Measurements from ENCODE around the gene HBD. TPM values are rescaled to one million over a fixed set of nuclear protein-coding genes. Genes with fewer than 3 reads are reported as not detected.

The HBD gene
- total and polyA plus RNA-seq, 9 of the 15 experiments (the other 6 are each of a cell fraction or from before 2014, with no cell fraction given), result 11.8 to 169 (median 36.0) TPM

DNA sequence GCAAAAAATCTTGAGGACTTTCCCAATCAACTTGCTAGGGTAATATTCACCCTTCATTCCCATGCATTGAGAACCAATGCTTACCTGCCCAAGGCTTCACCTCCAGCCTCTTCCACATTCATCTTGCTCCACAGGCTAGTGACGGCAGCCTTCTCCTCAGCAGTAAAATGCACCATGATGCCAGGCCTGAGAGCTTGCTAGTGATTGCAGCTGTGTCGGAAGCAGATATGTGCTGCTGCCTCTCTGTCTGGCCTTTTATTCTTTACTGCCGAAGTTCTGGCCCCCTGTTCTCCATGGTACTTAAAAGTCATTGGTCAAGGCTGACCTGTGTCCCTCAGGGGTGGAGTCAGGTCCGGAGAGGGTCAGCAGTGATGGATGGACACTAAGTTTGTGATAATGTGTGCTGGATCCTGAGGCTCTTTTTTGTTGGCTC lies 35.4 kb upstream of the HBD start, which contains the start of gene HBE1 (continued):
- TF ChIP-seq, protein P1, sequence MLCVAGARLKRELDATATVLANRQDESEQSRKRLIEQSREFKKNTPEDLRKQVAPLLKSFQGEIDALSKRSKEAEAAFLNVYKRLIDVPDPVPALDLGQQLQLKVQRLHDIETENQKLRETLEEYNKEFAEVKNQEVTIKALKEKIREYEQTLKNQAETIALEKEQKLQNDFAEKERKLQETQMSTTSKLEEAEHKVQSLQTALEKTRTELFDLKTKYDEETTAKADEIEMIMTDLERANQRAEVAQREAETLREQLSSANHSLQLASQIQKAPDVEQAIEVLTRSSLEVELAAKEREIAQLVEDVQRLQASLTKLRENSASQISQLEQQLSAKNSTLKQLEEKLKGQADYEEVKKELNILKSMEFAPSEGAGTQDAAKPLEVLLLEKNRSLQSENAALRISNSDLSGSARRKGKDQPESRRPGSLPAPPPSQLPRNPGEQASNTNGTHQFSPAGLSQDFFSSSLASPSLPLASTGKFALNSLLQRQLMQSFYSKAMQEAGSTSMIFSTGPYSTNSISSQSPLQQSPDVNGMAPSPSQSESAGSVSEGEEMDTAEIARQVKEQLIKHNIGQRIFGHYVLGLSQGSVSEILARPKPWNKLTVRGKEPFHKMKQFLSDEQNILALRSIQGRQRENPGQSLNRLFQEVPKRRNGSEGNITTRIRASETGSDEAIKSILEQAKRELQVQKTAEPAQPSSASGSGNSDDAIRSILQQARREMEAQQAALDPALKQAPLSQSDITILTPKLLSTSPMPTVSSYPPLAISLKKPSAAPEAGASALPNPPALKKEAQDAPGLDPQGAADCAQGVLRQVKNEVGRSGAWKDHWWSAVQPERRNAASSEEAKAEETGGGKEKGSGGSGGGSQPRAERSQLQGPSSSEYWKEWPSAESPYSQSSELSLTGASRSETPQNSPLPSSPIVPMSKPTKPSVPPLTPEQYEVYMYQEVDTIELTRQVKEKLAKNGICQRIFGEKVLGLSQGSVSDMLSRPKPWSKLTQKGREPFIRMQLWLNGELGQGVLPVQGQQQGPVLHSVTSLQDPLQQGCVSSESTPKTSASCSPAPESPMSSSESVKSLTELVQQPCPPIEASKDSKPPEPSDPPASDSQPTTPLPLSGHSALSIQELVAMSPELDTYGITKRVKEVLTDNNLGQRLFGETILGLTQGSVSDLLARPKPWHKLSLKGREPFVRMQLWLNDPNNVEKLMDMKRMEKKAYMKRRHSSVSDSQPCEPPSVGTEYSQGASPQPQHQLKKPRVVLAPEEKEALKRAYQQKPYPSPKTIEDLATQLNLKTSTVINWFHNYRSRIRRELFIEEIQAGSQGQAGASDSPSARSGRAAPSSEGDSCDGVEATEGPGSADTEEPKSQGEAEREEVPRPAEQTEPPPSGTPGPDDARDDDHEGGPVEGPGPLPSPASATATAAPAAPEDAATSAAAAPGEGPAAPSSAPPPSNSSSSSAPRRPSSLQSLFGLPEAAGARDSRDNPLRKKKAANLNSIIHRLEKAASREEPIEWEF (CRISPR knock-in tag; IDR thresholded peaks at IDR 0.05), result no peak
- no peak for TF ChIP-seq HNRNPH1 (optimal IDR thresholded peaks at IDR 0.05; ENCODE audit: low read depth, low read length)
- TF ChIP-seq, protein P2, sequence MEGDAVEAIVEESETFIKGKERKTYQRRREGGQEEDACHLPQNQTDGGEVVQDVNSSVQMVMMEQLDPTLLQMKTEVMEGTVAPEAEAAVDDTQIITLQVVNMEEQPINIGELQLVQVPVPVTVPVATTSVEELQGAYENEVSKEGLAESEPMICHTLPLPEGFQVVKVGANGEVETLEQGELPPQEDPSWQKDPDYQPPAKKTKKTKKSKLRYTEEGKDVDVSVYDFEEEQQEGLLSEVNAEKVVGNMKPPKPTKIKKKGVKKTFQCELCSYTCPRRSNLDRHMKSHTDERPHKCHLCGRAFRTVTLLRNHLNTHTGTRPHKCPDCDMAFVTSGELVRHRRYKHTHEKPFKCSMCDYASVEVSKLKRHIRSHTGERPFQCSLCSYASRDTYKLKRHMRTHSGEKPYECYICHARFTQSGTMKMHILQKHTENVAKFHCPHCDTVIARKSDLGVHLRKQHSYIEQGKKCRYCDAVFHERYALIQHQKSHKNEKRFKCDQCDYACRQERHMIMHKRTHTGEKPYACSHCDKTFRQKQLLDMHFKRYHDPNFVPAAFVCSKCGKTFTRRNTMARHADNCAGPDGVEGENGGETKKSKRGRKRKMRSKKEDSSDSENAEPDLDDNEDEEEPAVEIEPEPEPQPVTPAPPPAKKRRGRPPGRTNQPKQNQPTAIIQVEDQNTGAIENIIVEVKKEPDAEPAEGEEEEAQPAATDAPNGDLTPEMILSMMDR (IDR thresholded peaks at IDR 0.05 in 2 of 3, conservative IDR thresholded peaks at IDR 0.05 in 1 of 3; ENCODE audit: insufficient read depth in 2 of 3, low read depth in 1 of 3, low read length in 3 of 3), result no peak
- TF ChIP-seq SMAD3 (CRISPR knock-in tag; conservative IDR thresholded peaks at IDR 0.05), result no peak
- no peak for TF ChIP-seq RBM22 (IDR thresholded peaks at IDR 0.05; ENCODE audit: low read depth, low read length, poor library complexity, severe bottlenecking)
- no peak for TF ChIP-seq ZNF583 (CRISPR knock-in tag; IDR thresholded peaks at IDR 0.05)
- TF ChIP-seq ZNF431 (CRISPR knock-in tag; IDR thresholded peaks at IDR 0.05), result no peak
- no peak for TF ChIP-seq RAD51 (IDR thresholded peaks at IDR 0.05; ENCODE audit: borderline replicate concordance, low read depth)
- TF ChIP-seq, protein P3, sequence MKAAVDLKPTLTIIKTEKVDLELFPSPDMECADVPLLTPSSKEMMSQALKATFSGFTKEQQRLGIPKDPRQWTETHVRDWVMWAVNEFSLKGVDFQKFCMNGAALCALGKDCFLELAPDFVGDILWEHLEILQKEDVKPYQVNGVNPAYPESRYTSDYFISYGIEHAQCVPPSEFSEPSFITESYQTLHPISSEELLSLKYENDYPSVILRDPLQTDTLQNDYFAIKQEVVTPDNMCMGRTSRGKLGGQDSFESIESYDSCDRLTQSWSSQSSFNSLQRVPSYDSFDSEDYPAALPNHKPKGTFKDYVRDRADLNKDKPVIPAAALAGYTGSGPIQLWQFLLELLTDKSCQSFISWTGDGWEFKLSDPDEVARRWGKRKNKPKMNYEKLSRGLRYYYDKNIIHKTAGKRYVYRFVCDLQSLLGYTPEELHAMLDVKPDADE (conservative IDR thresholded peaks at IDR 0.05; ENCODE audit: control insufficient read depth, low read depth, low read length), result no peak
- TF ChIP-seq, protein P4, sequence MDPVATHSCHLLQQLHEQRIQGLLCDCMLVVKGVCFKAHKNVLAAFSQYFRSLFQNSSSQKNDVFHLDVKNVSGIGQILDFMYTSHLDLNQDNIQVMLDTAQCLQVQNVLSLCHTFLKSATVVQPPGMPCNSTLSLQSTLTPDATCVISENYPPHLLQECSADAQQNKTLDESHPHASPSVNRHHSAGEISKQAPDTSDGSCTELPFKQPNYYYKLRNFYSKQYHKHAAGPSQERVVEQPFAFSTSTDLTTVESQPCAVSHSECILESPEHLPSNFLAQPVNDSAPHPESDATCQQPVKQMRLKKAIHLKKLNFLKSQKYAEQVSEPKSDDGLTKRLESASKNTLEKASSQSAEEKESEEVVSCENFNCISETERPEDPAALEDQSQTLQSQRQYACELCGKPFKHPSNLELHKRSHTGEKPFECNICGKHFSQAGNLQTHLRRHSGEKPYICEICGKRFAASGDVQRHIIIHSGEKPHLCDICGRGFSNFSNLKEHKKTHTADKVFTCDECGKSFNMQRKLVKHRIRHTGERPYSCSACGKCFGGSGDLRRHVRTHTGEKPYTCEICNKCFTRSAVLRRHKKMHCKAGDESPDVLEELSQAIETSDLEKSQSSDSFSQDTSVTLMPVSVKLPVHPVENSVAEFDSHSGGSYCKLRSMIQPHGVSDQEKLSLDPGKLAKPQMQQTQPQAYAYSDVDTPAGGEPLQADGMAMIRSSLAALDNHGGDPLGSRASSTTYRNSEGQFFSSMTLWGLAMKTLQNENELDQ (CRISPR knock-in tag; IDR thresholded peaks at IDR 0.05; ENCODE audit: borderline replicate concordance), result no peak
- no peak for TF ChIP-seq NFXL1 (CRISPR knock-in tag; IDR thresholded peaks at IDR 0.05)
- no peak for TF ChIP-seq CAMTA2 (CRISPR knock-in tag; conservative IDR thresholded peaks at IDR 0.05)
- TF ChIP-seq MCM3 (IDR thresholded peaks at IDR 0.05), result no peak
- no peak for TF ChIP-seq PTTG1 (tag; IDR thresholded peaks at IDR 0.05; ENCODE audit: low read depth)
- no peak for TF ChIP-seq CBFB (CRISPR knock-in tag; IDR thresholded peaks at IDR 0.05)

All from K562 (cell line).